GM12878 (cell line): Measurements from ENCODE around the gene GPR155. TPM values are rescaled to one million over a fixed set of nuclear protein-coding genes. Genes with fewer than 3 reads are reported as not detected.

Experiments
- ATAC-seq: fragments of 200-7000 bp; cut with Tn5 transposase; 3 replicates; pipeline ENCODE4 v1.9.1; 2020; ENCODE audit warnings: mild to moderate bottlenecking, moderate library complexity
- BruUV-seq: library from RNA; stranded (reverse); fragments of 400-500 nt; replicated peaks from 2 replicates; lab custom pipeline; 2021; lab: Mats Ljungman, UMichigan
- CTCF ChIA-PET: fragments of 300-600 bp; sonication (Branson Sonifier 250); formaldehyde crosslinking; extraction: SDS; loops from one replicate; lab custom pipeline; 2021; ENCODE audit warnings: inconsistent platforms; lab: Yijun Ruan, JAX
- POLR2A ChIA-PET: fragments of 350-600 bp; formaldehyde crosslinking; extraction: SDS; loops from one replicate; lab custom pipeline; 2021; ENCODE audit warnings: inconsistent platforms; lab: Charles Lee
- RAD21 ChIA-PET: fragments of 300-600 bp; sonication (Branson Sonifier 250); formaldehyde crosslinking; loops from one replicate; lab custom pipeline; 2023; ENCODE audit warnings: antibody characterized with exemption; ENCODE audit not compliant: unreplicated experiment; lab: Charles Lee
- SMC1A ChIA-PET: fragments of 300-600 bp; sonication (Branson Sonifier 250); formaldehyde crosslinking; loops from one replicate; lab custom pipeline; 2023; ENCODE audit not compliant: unreplicated experiment, uncharacterized antibody; lab: Charles Lee
- DNase-seq: peaks from one replicate; pipeline ENCODE4 v3.0.0-alpha.2; 2011; ENCODE audit warnings: low read depth, low spot score
- FAIRE-seq: peaks from 3 replicates; lab custom pipeline; 2011; peaks lifted over from hg19 to GRCh38; lab: Jason Lieb, UNC
- H2AFZ ChIP-seq: 2 replicates; pipeline ENCODE4 v1.6.0; 2011; ENCODE audit warnings: low read depth, low read length, control low read depth; ENCODE audit not compliant: control insufficient read depth
- H3K27ac ChIP-seq: 2 replicates; pipeline ENCODE4 v1.5.1; 2011; ENCODE audit warnings: control low read depth; ENCODE audit not compliant: control insufficient read depth, insufficient read depth
- H3K27me3 ChIP-seq, 2 experiments: replicated peaks in 1 of 2; 2 replicates each; pipeline versions ENCODE4 v1.6.0 to v1.6.1; 2011; ENCODE audit warnings: low read length in 1 of 2; ENCODE audit not compliant: control insufficient read depth in 2 of 2, insufficient read depth in 2 of 2
- H3K36me3 ChIP-seq, 2 experiments: 2 replicates each; pipeline ENCODE4 v1.5.1; 2011; ENCODE audit warnings: low read length in 1 of 2; ENCODE audit not compliant: control insufficient read depth in 2 of 2, insufficient read depth in 2 of 2
- H3K4me1 ChIP-seq: 2 replicates; pipeline ENCODE4 v1.6.1; 2011; ENCODE audit warnings: mild to moderate bottlenecking, low read length, moderate library complexity, mixed read lengths; ENCODE audit not compliant: control insufficient read depth, insufficient read depth
- H3K4me2 ChIP-seq: 2 replicates; pipeline ENCODE4 v1.6.0; 2011; ENCODE audit warnings: control low read depth; ENCODE audit not compliant: control insufficient read depth, insufficient read depth
- H3K4me3 ChIP-seq: fragments of 200-600 bp; sonication (generic); 2 replicates; pipeline ENCODE4 v1.5.1; 2016
- H3K79me2 ChIP-seq: 2 replicates; pipeline ENCODE4 v1.6.0; 2011; ENCODE audit warnings: low read length; ENCODE audit not compliant: control insufficient read depth, insufficient read depth
- H3K9ac ChIP-seq: 2 replicates; pipeline ENCODE4 v1.8.0; 2011; ENCODE audit warnings: low read length, control low read depth, mixed read lengths; ENCODE audit not compliant: control insufficient read depth, insufficient read depth
- H3K9me3 ChIP-seq: replicated peaks from 3 replicates; pipeline ENCODE4 v1.5.1; 2011; ENCODE audit warnings: mild to moderate bottlenecking, low read length; ENCODE audit not compliant: control insufficient read depth, insufficient read depth
- H4K20me1 ChIP-seq: 2 replicates; pipeline ENCODE4 v1.6.0; 2011; ENCODE audit not compliant: control insufficient read depth, insufficient read depth
- BCLAF1 ChIP-seq: fragments of 450-650 bp; IDR thresholded peaks from 2 replicates; pipeline ENCODE4 v1.6.1; 2017; ENCODE audit warnings: antibody characterized with exemption, mild to moderate bottlenecking, moderate library complexity
- BRCA1 ChIP-seq: IDR thresholded peaks from 2 replicates; pipeline ENCODE4 v1.6.1; 2011; ENCODE audit warnings: low read depth, low read length, improper control_type of control experiment
- CBFB ChIP-seq: IDR thresholded peaks from 2 replicates; pipeline ENCODE4 v1.6.1; 2016; ENCODE audit warnings: antibody characterized with exemption, low read depth
- CHD1 ChIP-seq: IDR thresholded peaks from 2 replicates; pipeline ENCODE4 v1.6.1; 2012; ENCODE audit warnings: low read depth, low read length, improper control_type of control experiment
- KLF5 ChIP-seq: fragments of 450-650 bp; IDR thresholded peaks from 2 replicates; pipeline ENCODE4 v1.6.1; 2014; ENCODE audit warnings: mild to moderate bottlenecking; ENCODE audit not compliant: partially characterized antibody
- MEF2B ChIP-seq: fragments of 450-650 bp; IDR thresholded peaks from 2 replicates; pipeline ENCODE4 v1.6.1; 2018; ENCODE audit warnings: mild to moderate bottlenecking, moderate library complexity; ENCODE audit not compliant: partially characterized antibody, poor library complexity, severe bottlenecking
- MYB ChIP-seq: fragments of 150-350 bp; IDR thresholded peaks from 2 replicates; pipeline ENCODE4 v1.6.1; 2014; ENCODE audit warnings: mild to moderate bottlenecking, low read depth, low read length, borderline replicate concordance
- MYC ChIP-seq: IDR thresholded peaks from 2 replicates; pipeline ENCODE4 v1.6.1; 2011; ENCODE audit warnings: mild to moderate bottlenecking, low read length, moderate library complexity, inconsistent platforms; ENCODE audit not compliant: insufficient read depth, insufficient replicate concordance, insufficient read length, severe bottlenecking
- NKRF ChIP-seq: fragments of 450-650 bp; conservative IDR thresholded peaks from 2 replicates; pipeline ENCODE4 v1.6.1; 2017; ENCODE audit warnings: mild to moderate bottlenecking, moderate library complexity
- PML ChIP-seq: IDR thresholded peaks from 2 replicates; pipeline ENCODE4 v1.6.1; 2012; ENCODE audit warnings: low read length, inconsistent platforms
- RAD51 ChIP-seq: fragments of 450-650 bp; IDR thresholded peaks from 2 replicates; pipeline ENCODE4 v1.6.1; 2016; ENCODE audit warnings: moderate library complexity, mild to moderate bottlenecking, inconsistent platforms
- REST ChIP-seq: IDR thresholded peaks from 2 replicates; pipeline ENCODE4 v1.6.1; 2012; ENCODE audit warnings: mild to moderate bottlenecking, low read depth, low read length
- TBL1XR1 ChIP-seq: IDR thresholded peaks from 2 replicates; pipeline ENCODE4 v1.6.1; 2012; ENCODE audit warnings: low read depth, low read length, improper control_type of control experiment
- ZBTB33 ChIP-seq: fragments of 450-650 bp; IDR thresholded peaks from 2 replicates; pipeline ENCODE4 v1.6.1; 2017; ENCODE audit warnings: mild to moderate bottlenecking
- WGBS: methylation state at CpG from one replicate; pipeline ENCODE4 v1.1.6; 2016; ENCODE audit warnings: low lambda C conversion rate; ENCODE audit not compliant: insufficient replicate concordance, insufficient coverage; ENCODE audit errors: missing lambda C conversion rate; 5-methylcytosine and 5-hydroxymethylcytosine counted together
- in situ Hi-C: fragments of 300-500 bp; cut with MboI; formaldehyde crosslinking; loops from 9 replicates; pipeline ENCODE4 v1.14.3; 2018; ENCODE audit warnings: mixed read lengths
- intact Hi-C: fragments of 100-400 bp; cut with micrococcal nuclease; formaldehyde crosslinking; loops from one replicate; pipeline ENCODE4 v1.14.2; 2022; ENCODE audit not compliant: unreplicated experiment
- polyA plus RNA-seq, 11 experiments: library from polyadenylated mRNA; depleted of rRNA in 4 of 11; unstranded in 6 of 11; stranded (reverse) in 5 of 11; fragments of >200 nt; fragmentation: Nextera tagmentation in 4 of 11; fragmentation: Illumina TruSeq in 1 of 11; extraction: Ambion mirVana in 4 of 11; extraction: Trizol in 1 of 11; gene quantifications; 1 replicate in 1 of 11; 2 replicates in 10 of 11; pipeline versions ENCODE4 v1.2.1 to v1.2.3, GENCODE V29; 2011 to 2016; ENCODE audit warnings: inconsistent platforms in 2 of 11, missing spikeins in 2 of 11, low read depth in 1 of 11
- total RNA-seq, 4 experiments: library from RNA; depleted of rRNA in 3 of 4; stranded (reverse); fragments of >200 nt in 3 of 4; fragmentation: Illumina TruSeq in 1 of 4; extraction: Trizol in 1 of 4; gene quantifications; 2 replicates each; pipeline versions ENCODE4 v1.2.1 to v1.2.3, GENCODE V29; 2013 to 2021

Gene GPR155
- total and polyA plus RNA-seq, 10 of the 15 experiments (the other 5 are each of a cell fraction or from before 2014, with no cell fraction given) = 0.53 to 3.0 (median 1.5) TPM

GRCh38 chr2:174397773-174398172, 89.1 kb downstream of the GPR155 start:
- H3K27ac ChIP-seq = no peak overlapping the region
- no peaks in the 10 kb centered on the region for H3K27me3 ChIP-seq
- ChIA-PET SMC1A (interaction anchor here (0.8 to 1.2 kb wide), 4 partner anchors 14 to 149 kb away, joined by 3 to 4 read pairs (median 4); no protein-coding TSS in a partner anchor), CTCF (interaction anchor here (1.0 kb wide), 1 partner anchor 56 kb away, joined by 3 read pairs; no protein-coding TSS in a partner anchor), RAD21 (interaction anchor here (0.8 kb wide), 1 partner anchor 19 kb away, joined by 4 read pairs; no protein-coding TSS in a partner anchor), POLR2A (no interaction called here)
- in situ Hi-C loops (no loop called here), intact Hi-C loops (no loop called here)
- peaks cover 26% of the 10 kb centered on the region for H3K79me2 ChIP-seq
- DNase-seq (no peak), ATAC-seq (no peak), FAIRE-seq (no peak)
- H4K20me1 ChIP-seq = no peaks in the 10 kb centered on the region
- no peaks in the 10 kb centered on the region for H3K4me1 ChIP-seq
- 78% methylated on average over 3 of the region's 3 CpGs for WGBS
- no peak overlapping the region for H3K4me2 ChIP-seq
- H3K9me3 ChIP-seq = no peaks in the 10 kb centered on the region
- no peak overlapping the region for H2AFZ ChIP-seq
- no TSS peak for BruUV-seq
- H3K4me3 ChIP-seq = no peak overlapping the region
- no peaks in the 10 kb centered on the region for H3K36me3 ChIP-seq
- H3K9ac ChIP-seq = no peak overlapping the region
- TF ChIP-seq ZBTB33 (no peak), CBFB (no peak), PML (no peak), NKRF (no peak), RAD51 (no peak), BCLAF1 (no peak), MYC (no peak), BRCA1 (no peak), TBL1XR1 (no peak), MYB (no peak), MEF2B (no peak), REST (no peak), KLF5 (no peak), CHD1 (no peak)
